MV-4-11 (cell line): ENCODE data around the gene AP3B1.

Experiments
- DNase-seq: peaks from one replicate; lab custom pipeline; 2025; lab: John Stamatoyannopoulos, UW

The AP3B1 gene

DNA sequence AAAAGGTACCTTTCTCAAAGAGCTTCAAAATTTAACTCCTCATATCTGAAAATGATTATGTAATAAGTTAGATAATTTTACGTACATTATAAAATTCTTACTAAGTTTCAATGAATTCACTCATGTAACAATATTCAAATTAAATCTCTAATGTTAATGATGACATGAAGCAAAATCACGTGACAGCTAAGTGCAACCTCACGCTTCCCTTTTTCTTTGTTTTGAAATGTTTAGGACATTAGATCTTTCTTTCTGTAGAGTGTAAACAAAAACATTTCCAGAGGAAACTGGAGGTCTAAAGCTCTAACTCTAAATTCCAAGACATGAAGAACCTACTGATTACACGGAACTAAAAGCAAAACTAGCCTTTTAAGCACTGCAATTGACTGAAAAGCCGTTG is 291.0 kb downstream of the AP3B1 start:
- DNase-seq, result peak; percentile 92

GRCh38 chr5:78002690-78003089 is 291.8 kb downstream of the AP3B1 start:
- no peak for DNase-seq

- peak; percentile 87 for DNase-seq
Observed at GRCh38 chr5:78001197-78001596, 293.3 kb downstream of the AP3B1 start.

- DNase-seq, result no peak
Observed at GRCh38 chr5:78000191-78000590, 294.3 kb downstream of the AP3B1 start.

DNA sequence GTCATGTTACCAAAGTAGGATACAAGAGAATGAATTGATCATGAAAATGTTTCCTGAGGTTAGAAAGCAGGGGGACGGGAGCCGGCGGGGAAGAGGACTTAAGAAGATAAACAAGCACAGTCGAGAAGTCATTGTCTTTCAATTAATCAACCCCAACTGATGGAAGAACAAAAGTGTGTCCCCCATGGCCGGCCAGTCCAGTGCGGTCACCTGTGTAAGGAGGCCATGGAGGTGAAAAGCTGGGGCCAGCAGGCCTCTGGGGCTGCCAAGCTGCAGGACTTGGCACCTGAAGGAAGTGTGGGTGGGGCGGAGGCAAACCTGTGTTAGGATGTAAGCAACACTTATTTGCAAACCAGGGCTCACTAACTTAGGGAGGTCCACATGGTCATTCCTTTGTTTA is 295.1 kb downstream of the AP3B1 start:
- no peak for DNase-seq

DNA sequence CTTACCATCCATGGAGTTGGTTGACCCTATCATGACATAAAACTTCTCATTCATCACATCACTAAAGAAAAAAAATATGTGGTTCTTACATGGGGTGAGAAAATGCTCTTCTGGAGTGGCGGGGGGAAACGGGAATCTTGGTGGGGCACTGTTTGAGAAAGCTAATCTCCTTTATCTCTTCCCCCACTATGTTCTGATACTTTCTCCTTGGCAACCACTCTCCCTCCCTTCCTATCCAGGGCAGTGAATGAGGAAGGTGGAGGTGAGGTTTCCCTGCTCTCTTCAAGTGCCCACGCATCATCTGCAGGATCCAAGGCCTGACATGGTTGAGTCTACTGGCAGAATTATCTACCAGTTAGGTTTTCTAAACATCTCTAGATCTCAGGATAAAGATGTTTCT is 297.6 kb downstream of the AP3B1 start:
- no peak for DNase-seq

- no peak for DNase-seq
Observed at GRCh38 chr5:77995793-77996409, 298.6 kb downstream of the AP3B1 start.

DNA sequence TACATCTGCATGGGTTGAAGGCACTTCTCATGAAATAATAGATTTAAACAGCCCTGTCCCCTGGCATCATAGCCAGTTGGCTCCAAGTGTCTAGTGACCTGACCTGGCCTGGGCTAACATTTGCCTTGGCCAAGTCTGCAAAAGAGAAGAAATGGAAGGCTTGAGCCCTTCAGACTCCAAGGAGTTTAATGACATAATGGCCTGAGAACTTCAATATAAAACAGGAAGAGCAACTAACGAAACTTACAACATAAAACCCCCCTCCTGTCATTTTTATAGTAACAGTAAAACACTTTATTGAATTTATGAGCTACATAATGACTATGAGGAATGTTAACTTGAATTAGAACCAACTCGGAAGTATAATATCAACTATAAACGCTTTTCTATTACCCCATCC is 299.6 kb downstream of the AP3B1 start:
- DNase-seq, result peak; percentile 66

DNA sequence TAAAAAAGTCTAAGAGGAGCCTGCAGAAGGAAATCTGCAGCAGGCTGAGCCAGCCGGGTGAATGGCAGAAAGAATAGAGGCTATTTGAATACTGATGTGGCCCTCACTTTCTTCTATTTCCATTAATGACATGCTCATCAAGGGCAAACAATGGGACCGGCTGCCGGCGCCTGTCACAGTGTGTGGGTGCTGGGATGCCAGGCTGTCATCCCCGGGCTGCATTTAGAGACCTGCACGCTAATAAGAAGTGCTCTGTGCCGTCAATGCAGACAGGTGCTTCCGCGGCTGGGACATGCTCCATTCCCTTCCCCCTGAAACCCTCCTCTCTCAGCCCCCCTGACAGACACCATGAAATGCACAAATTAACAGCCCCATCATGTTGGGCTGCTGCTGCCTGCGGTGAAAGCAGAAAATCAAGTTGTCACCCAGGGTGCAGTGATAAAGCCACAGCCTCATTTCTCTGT is 300.6 kb downstream of the AP3B1 start:
- DNase-seq, result no peak

GRCh38 chr5:77993141-77993854 is 301.2 kb downstream of the AP3B1 start:
- DNase-seq, result no peak

- no peak for DNase-seq
Observed at GRCh38 chr5:77991084-77991483, 303.4 kb downstream of the AP3B1 start.

GRCh38 chr5:77990020-77990419 is 304.5 kb downstream of the AP3B1 start:
- no peak for DNase-seq

GRCh38 chr5:77987988-77988387 is 306.5 kb downstream of the AP3B1 start:
- DNase-seq, result no peak

DNA sequence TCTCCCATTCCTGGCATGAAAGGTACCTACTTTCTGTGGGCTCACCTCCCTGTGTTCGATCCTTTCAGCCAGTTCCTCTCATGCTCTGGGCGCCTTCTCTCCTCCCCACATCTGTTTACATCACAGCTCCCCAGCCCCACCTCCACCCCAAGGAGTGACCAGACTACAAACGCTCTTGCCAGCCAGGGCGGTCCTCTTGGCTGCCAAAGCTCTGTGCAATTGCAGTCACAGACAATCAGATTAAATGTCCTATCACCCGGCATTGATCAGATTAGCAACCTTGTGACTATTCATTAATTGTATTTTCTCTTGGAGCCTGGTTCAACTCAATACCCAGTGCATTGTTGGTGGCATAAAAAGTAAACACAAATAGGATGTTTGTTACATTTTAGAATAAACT is 307.2 kb downstream of the AP3B1 start:
- DNase-seq, result no peak

DNA sequence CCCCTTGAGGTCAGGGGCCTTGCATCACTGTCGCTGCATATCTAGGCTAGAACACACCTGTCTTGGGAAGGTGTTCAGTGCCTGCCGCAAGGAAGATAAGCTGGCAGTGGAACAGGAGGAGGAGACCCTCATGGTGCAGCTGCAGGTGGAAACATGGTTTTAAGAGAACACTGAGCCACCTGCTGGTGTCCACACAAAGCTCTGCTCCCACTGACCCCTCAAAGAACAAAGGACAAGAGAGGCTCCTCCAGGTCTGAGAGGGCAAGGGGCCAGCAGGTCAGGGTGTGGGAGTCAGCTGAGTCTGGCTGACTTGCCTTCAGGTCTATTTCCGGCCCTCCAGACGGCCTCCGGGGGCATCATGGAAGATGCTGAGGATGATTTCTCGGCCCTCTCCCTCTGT is 308.2 kb downstream of the AP3B1 start:
- DNase-seq, result no peak

DNA sequence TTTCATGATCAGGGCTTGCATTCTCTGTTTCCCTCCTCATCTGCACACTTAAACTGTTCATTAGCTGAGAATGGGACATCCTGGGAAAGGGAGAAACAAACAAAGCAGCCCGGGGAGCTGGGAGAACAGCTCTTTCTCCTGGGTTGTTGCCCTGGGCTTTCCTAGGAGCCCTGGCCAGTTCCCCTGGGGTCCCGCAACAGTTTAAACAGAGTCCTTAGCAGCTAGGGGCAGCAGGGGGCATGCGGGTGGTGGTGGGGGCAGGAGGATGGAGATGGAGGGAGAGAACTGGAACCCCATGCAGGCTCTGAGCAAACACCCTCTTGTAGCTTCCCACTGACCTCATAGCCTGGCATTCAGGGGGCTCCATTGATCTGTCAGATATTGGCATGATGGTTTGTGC is 309.3 kb downstream of the AP3B1 start:
- DNase-seq, result no peak

GRCh38 chr5:77984587-77984986 is 309.9 kb downstream of the AP3B1 start:
- DNase-seq, result no peak

DNA sequence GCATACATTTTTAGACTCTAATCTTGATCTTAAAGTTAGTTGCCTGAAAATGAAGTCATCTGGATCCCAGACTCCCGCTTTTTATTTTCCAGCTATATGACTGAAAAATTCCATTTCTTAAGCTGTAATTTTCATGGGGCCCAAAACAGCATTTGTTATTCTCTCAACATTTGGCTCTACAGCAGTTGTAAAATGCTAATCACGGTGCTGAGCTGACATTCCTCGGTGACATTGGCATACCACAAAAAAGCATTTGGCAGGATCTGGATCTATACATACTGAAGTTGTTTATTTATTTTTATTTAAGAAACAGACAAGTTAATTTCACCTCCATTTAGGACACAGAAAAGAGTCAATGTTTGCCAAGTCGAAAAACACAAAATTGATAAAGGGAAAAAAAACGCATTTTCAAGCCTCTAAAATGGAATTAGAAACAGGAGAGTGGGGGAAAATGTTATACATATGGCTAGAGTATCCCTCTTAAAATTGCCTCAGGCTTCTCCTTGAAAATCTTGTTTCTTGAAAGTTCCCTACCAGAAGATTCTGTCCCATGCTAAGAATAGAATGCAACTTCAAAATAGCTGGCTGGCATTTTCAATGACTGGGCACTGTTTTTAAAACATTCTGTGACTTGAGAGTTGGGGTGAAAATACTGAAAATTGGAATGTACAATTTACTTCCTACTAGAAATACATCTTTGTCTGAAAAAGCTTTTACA is 310.9 kb downstream of the AP3B1 start:
- no peak for DNase-seq

- no peak for DNase-seq
Observed at GRCh38 chr5:77981820-77982219, 312.7 kb downstream of the AP3B1 start.

GRCh38 chr5:77974576-77974975 is 319.9 kb downstream of the AP3B1 start:
- no peak for DNase-seq

DNA sequence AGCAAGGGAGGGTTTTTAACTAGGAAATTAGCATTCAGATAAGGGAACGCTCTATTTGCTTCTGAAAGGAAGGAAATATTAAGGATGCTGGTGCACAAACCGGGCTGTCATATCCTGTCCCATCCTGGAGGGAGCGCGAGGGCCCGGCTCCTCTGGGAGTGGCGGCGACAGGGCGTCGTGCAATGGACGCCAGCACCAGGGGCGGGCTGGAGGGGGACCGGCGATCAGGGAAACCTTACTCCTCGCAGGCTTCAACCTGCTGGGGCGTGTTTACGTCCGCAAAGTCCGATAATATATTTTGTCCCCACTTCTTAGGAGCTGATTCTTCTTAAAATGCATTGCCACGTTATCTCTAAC is 321.3 kb downstream of the AP3B1 start:
- no peak for DNase-seq

- DNase-seq, result no peak
Observed at GRCh38 chr5:77972469-77973252, 321.8 kb downstream of the AP3B1 start.
